IMR-90 (cell line): ENCODE measurements around the gene KHNYN. TPM values are rescaled to one million over a fixed set of nuclear protein-coding genes. Genes with fewer than 3 reads are reported as not detected.

ENCODE experiments used
- ATAC-seq: fragments of 200-7000 bp; cut with Tn5 transposase; 2 replicates; pipeline ENCODE4 v1.9.1; 2020; ENCODE audit warnings: low read depth, mild to moderate bottlenecking, moderate library complexity
- BruUV-seq: library from RNA; stranded (reverse); fragments of 400-500 nt; replicated peaks from 2 replicates; lab custom pipeline; 2021; lab: Mats Ljungman, UMichigan
- CTCF ChIA-PET: fragments of 300-600 bp; formaldehyde crosslinking; extraction: SDS; loops from one replicate; lab custom pipeline; 2021; ENCODE audit warnings: antibody characterized with exemption; lab: Yijun Ruan, JAX
- POLR2A ChIA-PET: fragments of 300-600 bp; sonication (Branson Sonifier 250); formaldehyde crosslinking; loops from one replicate; lab custom pipeline; 2022; ENCODE audit warnings: antibody characterized with exemption; ENCODE audit not compliant: unreplicated experiment; lab: Charles Lee
- DNase-seq: peaks from one replicate; pipeline ENCODE4 v3.0.0; 2013
- H2AFZ ChIP-seq: replicated peaks from 2 replicates; pipeline ENCODE3; 2013; ENCODE audit warnings: low read length, mild to moderate bottlenecking; ENCODE audit not compliant: poor library complexity
- H2AK5ac ChIP-seq: 2 replicates; pipeline ENCODE4 v1.6.1; 2013; ENCODE audit warnings: low read depth, low read length, inconsistent platforms
- H2AK9ac ChIP-seq: replicated peaks from 2 replicates; pipeline ENCODE3; 2013; ENCODE audit warnings: mild to moderate bottlenecking, low read depth, low read length, moderate library complexity; ENCODE audit not compliant: poor library complexity
- H2BK120ac ChIP-seq: 2 replicates; pipeline ENCODE4 v1.6.1; 2013; ENCODE audit warnings: low read depth, low read length, inconsistent platforms
- H2BK15ac ChIP-seq: 3 replicates; pipeline ENCODE4 v1.6.1; 2013; ENCODE audit warnings: low read depth, low read length, inconsistent platforms
- H2BK20ac ChIP-seq: 2 replicates; pipeline ENCODE4 v1.6.1; 2013; ENCODE audit warnings: low read depth, mild to moderate bottlenecking, inconsistent platforms, low read length, moderate library complexity
- H2BK5ac ChIP-seq: 2 replicates; pipeline ENCODE4 v1.6.1; 2013; ENCODE audit warnings: mild to moderate bottlenecking, low read depth, low read length, inconsistent platforms; ENCODE audit not compliant: poor library complexity, severe bottlenecking
- H3K14ac ChIP-seq: replicated peaks from 2 replicates; pipeline ENCODE4 v1.6.1; 2013; ENCODE audit warnings: low read depth, low read length, inconsistent platforms
- H3K18ac ChIP-seq: 2 replicates; pipeline ENCODE4 v1.6.1; 2013; ENCODE audit warnings: low read depth, low read length, control low read depth
- H3K23ac ChIP-seq: 2 replicates; pipeline ENCODE4 v1.6.1; 2013; ENCODE audit warnings: low read depth, low read length, inconsistent platforms
- H3K27ac ChIP-seq: 2 replicates; pipeline ENCODE4 v1.5.1; 2013; ENCODE audit warnings: mild to moderate bottlenecking, control low read depth, low read length; ENCODE audit not compliant: insufficient read depth
- H3K27me3 ChIP-seq: 2 replicates; pipeline ENCODE4 v1.6.1; 2013; ENCODE audit warnings: low read length; ENCODE audit not compliant: control insufficient read depth, insufficient read depth
- H3K36me3 ChIP-seq: 2 replicates; pipeline ENCODE4 v1.6.1; 2013; ENCODE audit warnings: low read length, mixed read lengths; ENCODE audit not compliant: control insufficient read depth, insufficient read depth
- H3K4ac ChIP-seq: 2 replicates; pipeline ENCODE4 v1.6.1; 2013; ENCODE audit warnings: low read depth, low read length, inconsistent platforms
- H3K4me1 ChIP-seq: 2 replicates; pipeline ENCODE4 v1.6.1; 2013; ENCODE audit warnings: low read length, mixed read lengths; ENCODE audit not compliant: control insufficient read depth, insufficient read depth
- H3K4me2 ChIP-seq: 2 replicates; pipeline ENCODE4 v1.6.1; 2013; ENCODE audit warnings: low read depth, mild to moderate bottlenecking, control low read depth, low read length, moderate library complexity
- H3K4me3 ChIP-seq: 2 replicates; pipeline ENCODE4 v1.5.1; 2013; ENCODE audit warnings: low read depth, mild to moderate bottlenecking, control low read depth, low read length, moderate library complexity; ENCODE audit not compliant: insufficient read depth
- H3K56ac ChIP-seq: 2 replicates; pipeline ENCODE4 v1.6.1; 2013; ENCODE audit warnings: low read length, inconsistent platforms; ENCODE audit not compliant: insufficient read depth; ENCODE audit errors: extremely low read depth
- H3K79me1 ChIP-seq, 2 experiments: 2 replicates each; pipeline ENCODE4 v1.6.1; 2013; ENCODE audit warnings: low read length in 2 of 2, inconsistent platforms in 1 of 2, low read depth in 1 of 2
- H3K9ac ChIP-seq: 2 replicates; pipeline ENCODE4 v1.6.1; 2013; ENCODE audit warnings: low read depth, low read length, control low read depth
- H3K9me1 ChIP-seq: 2 replicates; pipeline ENCODE4 v1.6.1; 2013; ENCODE audit warnings: low read length, inconsistent platforms; ENCODE audit not compliant: insufficient read depth
- H3K9me3 ChIP-seq: 2 replicates; pipeline ENCODE4 v1.6.1; 2013; ENCODE audit warnings: low read length; ENCODE audit not compliant: control insufficient read depth, insufficient read depth
- H4K20me1 ChIP-seq: 2 replicates; pipeline ENCODE4 v1.6.1; 2013; ENCODE audit warnings: low read length, inconsistent platforms; ENCODE audit not compliant: insufficient read depth
- H4K5ac ChIP-seq: 2 replicates; pipeline ENCODE4 v1.6.1; 2013; ENCODE audit warnings: mild to moderate bottlenecking, low read depth, low read length, control low read depth
- H4K8ac ChIP-seq, 2 experiments: 2 replicates each; pipeline ENCODE4 v1.6.1; 2013; ENCODE audit warnings: low read depth in 2 of 2, low read length in 2 of 2, control low read depth in 1 of 2, inconsistent platforms in 1 of 2
- H4K91ac ChIP-seq: 2 replicates; pipeline ENCODE4 v1.6.1; 2013; ENCODE audit warnings: low read depth, low read length, inconsistent platforms; ENCODE audit not compliant: insufficient read depth
- FOS ChIP-seq: fragments of 150-350 bp; IDR thresholded peaks from 2 replicates; pipeline ENCODE4 v1.6.1; 2016; ENCODE audit warnings: low read depth, low read length
- WGBS, 2 experiments: methylation state at CpG; one replicate each; pipeline versions ENCODE4 v1.1.5 to v1.1.7; 2013; ENCODE audit warnings: missing lambda C conversion rate in 2 of 2; ENCODE audit not compliant: insufficient read length in 1 of 2; ENCODE audit errors: extremely low coverage in 2 of 2; 5-methylcytosine and 5-hydroxymethylcytosine counted together
- dilution Hi-C: fragments of 300-500 bp; cut with HindIII; formaldehyde crosslinking; loops from one replicate; pipeline ENCODE4 v1.14.3; 2018; ENCODE audit warnings: low sequenced_read_pairs; ENCODE audit not compliant: unreplicated experiment
- in situ Hi-C: fragments of 300-500 bp; cut with MboI; formaldehyde crosslinking; loops from 3 replicates; pipeline ENCODE4 v1.14.3; 2019; ENCODE audit warnings: low sequenced_read_pairs, inconsistent platforms, mixed read lengths
- intact Hi-C: fragments of 100-400 bp; cut with micrococcal nuclease; formaldehyde crosslinking; loops from 2 replicates; pipeline ENCODE4 v1.10.0; 2022
- polyA plus RNA-seq, 3 experiments: library from polyadenylated mRNA; depleted of rRNA; stranded (reverse); fragments of >200 nt; gene quantifications; 2 replicates each; pipeline ENCODE4 v1.2.3, GENCODE V29; 2012; ENCODE audit warnings: low replicate concordance in 1 of 3
- total RNA-seq: library from RNA; depleted of rRNA; stranded (reverse); fragments of >200 nt; gene quantifications from 2 replicates; pipeline ENCODE4 v1.2.3, GENCODE V29; 2012

KHNYN gene
- total and polyA plus RNA-seq, 2 of the 4 experiments (the other 2 are of a cell fraction), result 18.9 to 24.4 TPM

- dilution Hi-C loops, result no loop called here
- no CpG with 5 or more reads among the region's 3 CpGs for WGBS, 2 experiments
- H2BK120ac ChIP-seq, result no peak overlapping the region
- no peak for ATAC-seq
- H4K91ac ChIP-seq, result no peak overlapping the region
- H3K79me1 ChIP-seq, result peaks cover 26 to 47% of the 10 kb centered on the region in 2 experiments
- no peaks in the 10 kb centered on the region for H3K27me3 ChIP-seq
- no peak overlapping the region for H3K4ac ChIP-seq
- H3K36me3 ChIP-seq, result peaks cover 51% of the 10 kb centered on the region
- H3K9me1 ChIP-seq, result no peaks in the 10 kb centered on the region
- CTCF ChIA-PET, result interaction anchor here (1.0 to 1.2 kb wide), 2 partner anchors 69 to 101 kb away, joined by 3 to 6 read pairs; no protein-coding TSS in a partner anchor
- H2BK20ac ChIP-seq, result no peak overlapping the region
- POLR2A ChIA-PET, result interaction anchor here (0.6 kb wide), 1 partner anchor 98 kb away, joined by 3 read pairs; no protein-coding TSS in a partner anchor
- H3K4me2 ChIP-seq, result no peak overlapping the region
- H3K23ac ChIP-seq, result no peak overlapping the region
- H3K56ac ChIP-seq, result no peak overlapping the region
- H3K4me3 ChIP-seq, result no peak overlapping the region
- H3K9me3 ChIP-seq, result no peaks in the 10 kb centered on the region
- no peak overlapping the region for H3K18ac ChIP-seq
- no peak overlapping the region for H2BK15ac ChIP-seq
- BruUV-seq, result no TSS peak
- H3K4me1 ChIP-seq, result peaks cover 12% of the 10 kb centered on the region; the same call in 1 of the 2 replicates
- peaks cover 30% of the 10 kb centered on the region for H4K20me1 ChIP-seq
- DNase-seq, result no peak
- H3K27ac ChIP-seq, result no peak overlapping the region
- H2BK5ac ChIP-seq, result no peak overlapping the region
- no peak for TF ChIP-seq FOS
- H3K14ac ChIP-seq, result no peak overlapping the region
- in situ Hi-C loops, result loop anchor here (5.0 to 25.0 kb wide), 5 partner anchors 70 to 1122 kb away; partner anchors contain the start of genes BCL2L2, FITM1, GMPR2 and NEDD8
- no peak overlapping the region for H4K8ac ChIP-seq
- H2AFZ ChIP-seq, result no peak overlapping the region
- H3K9ac ChIP-seq, result no peak overlapping the region
- intact Hi-C loops, result loop anchor here (10.0 kb wide), 1 partner anchor 220 kb away; the partner anchor contains the start of genes CHMP4A and MDP1
- H4K5ac ChIP-seq, result no peak overlapping the region
- no peak overlapping the region for H2AK9ac ChIP-seq
- no peak overlapping the region for H2AK5ac ChIP-seq
Measured at GRCh38 chr14:24434676-24435075, 4.9 kb downstream of the KHNYN start.
